Naive thymus-derived CD8-positive, alpha-beta T cell (primary cell): Measurements from ENCODE around the gene TBC1D5. TPM values are rescaled to one million over a fixed set of nuclear protein-coding genes. Genes with fewer than 3 reads are reported as not detected.

Experiments
- ATAC-seq, 2 donors: fragments of 150-1000 bp; cut with Tn5 transposase in 1 of 2; sonication (Bioruptor Pico), chemical (Tn5 transposase) in 1 of 2; 1 replicate in 1 of 2; 2 replicates in 1 of 2; pipeline ENCODE4 v1.10.0; 2021; ENCODE audit warnings: mild to moderate bottlenecking in 2 of 2, moderate library complexity in 2 of 2
- POLR2A ChIA-PET: fragments of 350-600 bp; sonication (Branson Sonifier 250); formaldehyde crosslinking; loops from one replicate; lab custom pipeline; 2021; ENCODE audit warnings: antibody characterized with exemption; lab: Charles Lee
- DNase-seq, 10 donors: peaks; one replicate each; pipeline versions ENCODE4 v3.0.0 to v3.0.0-alpha.2; 2020 to 2022
- H3K27ac Mint-ChIP-seq, 10 donors: one replicate each; pipeline ENCODE4 v1.8.0; 2020 to 2022; ENCODE audit warnings: mild to moderate bottlenecking in 10 of 10, mixed read lengths in 10 of 10, moderate library complexity in 4 of 10, inconsistent platforms in 1 of 10
- H3K27me3 Mint-ChIP-seq, 5 donors: one replicate each; pipeline ENCODE4 v1.8.0; 2021 to 2022; ENCODE audit warnings: mixed read lengths in 5 of 5
- H3K36me3 Mint-ChIP-seq, 3 donors: one replicate each; pipeline ENCODE4 v1.8.0; 2020 to 2022; ENCODE audit warnings: mixed read lengths in 3 of 3, mild to moderate bottlenecking in 2 of 3, inconsistent platforms in 1 of 3
- H3K4me1 Mint-ChIP-seq, 4 donors: one replicate each; pipeline ENCODE4 v1.8.0; 2021 to 2022; ENCODE audit warnings: mixed read lengths in 4 of 4
- H3K4me3 Mint-ChIP-seq, 10 donors: one replicate each; pipeline ENCODE4 v1.8.0; 2020 to 2022; ENCODE audit warnings: mild to moderate bottlenecking in 10 of 10, mixed read lengths in 10 of 10, moderate library complexity in 6 of 10, inconsistent platforms in 1 of 10
- H3K9me3 Mint-ChIP-seq, 9 donors: one replicate each; pipeline ENCODE4 v1.8.0; 2020 to 2022; ENCODE audit warnings: mixed read lengths in 9 of 9, mild to moderate bottlenecking in 3 of 9, inconsistent platforms in 1 of 9, moderate library complexity in 1 of 9
- polyA plus RNA-seq, 3 donors: library from polyadenylated mRNA; unstranded; fragments of 300-500 nt; fragmentation: Illumina TruSeq; gene quantifications; one replicate each; pipeline ENCODE4 v1.2.3, GENCODE V29; 2021
- total RNA-seq, 8 experiments: library from RNA in 2 of 8; stranded (reverse) in 2 of 8; gene quantifications; one replicate each; pipeline ENCODE4 v1.2.3 and lab custom pipeline; 2021 to 2026

Gene TBC1D5
- total and polyA plus RNA-seq, 5 experiments from 2014 or later, result 21.8 to 34.7 (median 27.2) TPM

GRCh38 chr3:17590465-17590864 lies 152.0 kb downstream of the TBC1D5 start:
- Mint-ChIP-seq H3K4me3 (no peak overlapping the region), H3K27me3 (no peaks in the 10 kb centered on the region), H3K27ac (no peak overlapping the region), H3K4me1 (peaks cover 0 to 12% (median 5%) of the 10 kb centered on the region in 4 donors), H3K36me3 (peaks cover 33 to 61% (median 36%) of the 10 kb centered on the region in 3 donors), H3K9me3 (peaks cover 8 to 64% (median 29%) of the 10 kb centered on the region in 9 donors)
- no peak for ATAC-seq
- no peak for DNase-seq
- POLR2A ChIA-PET, result no interaction called here

- Mint-ChIP-seq H3K36me3 (peaks cover 30 to 57% (median 32%) of the 10 kb centered on the region in 3 donors), H3K4me3 (no peak overlapping the region), H3K27me3 (no peaks in the 10 kb centered on the region), H3K9me3 (peaks cover 6 to 60% (median 29%) of the 10 kb centered on the region in 9 donors), H3K27ac (no peak overlapping the region), H3K4me1 (peaks cover 0 to 12% (median 7%) of the 10 kb centered on the region in 4 donors)
- no peak for ATAC-seq
- POLR2A ChIA-PET, result no interaction called here
- no peak for DNase-seq
Observed at GRCh38 chr3:17589888-17590287, 152.5 kb downstream of the TBC1D5 start.

- POLR2A ChIA-PET, result no interaction called here
- ATAC-seq (no peak), DNase-seq (no peak)
- Mint-ChIP-seq H3K9me3 (peaks cover 6 to 47% (median 20%) of the 10 kb centered on the region in 9 donors), H3K27ac (no peak overlapping the region), H3K36me3 (peaks cover 20 to 48% (median 25%) of the 10 kb centered on the region in 3 donors), H3K4me3 (no peak overlapping the region), H3K4me1 (peaks cover 0 to 12% (median 7%) of the 10 kb centered on the region in 4 donors), H3K27me3 (no peaks in the 10 kb centered on the region)
Observed at GRCh38 chr3:17588422-17588821, 154.0 kb downstream of the TBC1D5 start.

- H3K27ac Mint-ChIP-seq, result no peak overlapping the region
- POLR2A ChIA-PET, result no interaction called here
- ATAC-seq, result no peak
Observed at GRCh38 chr3:17585394-17586325, 156.8 kb downstream of the TBC1D5 start.

GRCh38 chr3:17584066-17584465 lies 158.4 kb downstream of the TBC1D5 start:
- no peaks in the 10 kb centered on the region for H3K27me3 Mint-ChIP-seq
- ATAC-seq (no peak), DNase-seq (no peak)
- H3K4me3 Mint-ChIP-seq, result no peak overlapping the region
- no peak overlapping the region for H3K27ac Mint-ChIP-seq
- H3K36me3 Mint-ChIP-seq, result peaks cover 0 to 7% (median 4%) of the 10 kb centered on the region in 3 donors
- H3K9me3 Mint-ChIP-seq, result peaks cover 0 to 5% (median 0%) of the 10 kb centered on the region in 9 donors
- POLR2A ChIA-PET, result no interaction called here
- peaks cover 0 to 9% (median 6%) of the 10 kb centered on the region in 4 donors for H3K4me1 Mint-ChIP-seq

More at GRCh38 chr3:17585394-17586325, 156.8 kb downstream of the TBC1D5 start:
- Mint-ChIP-seq H3K9me3 (peaks cover 5 to 20% (median 13%) of the 10 kb centered on the region in 9 donors), H3K4me1 (peaks cover 0 to 12% (median 7%) of the 10 kb centered on the region in 4 donors), H3K4me3 (no peak overlapping the region), H3K27me3 (no peaks in the 10 kb centered on the region), H3K36me3 (peaks cover 14 to 22% (median 17%) of the 10 kb centered on the region in 3 donors)
- no peak for DNase-seq

- DNase-seq (no peak), ATAC-seq (no peak)
- Mint-ChIP-seq H3K27me3 (no peaks in the 10 kb centered on the region), H3K4me3 (no peak overlapping the region), H3K36me3 (peaks cover 0 to 6% (median 2%) of the 10 kb centered on the region in 3 donors), H3K9me3 (no peaks in the 10 kb centered on the region), H3K27ac (no peak overlapping the region), H3K4me1 (peaks cover 0 to 11% (median 4%) of the 10 kb centered on the region in 4 donors)
- POLR2A ChIA-PET, result no interaction called here
Observed at GRCh38 chr3:17583530-17583929, 158.9 kb downstream of the TBC1D5 start.

- peaks cover 0 to 17% (median 1%) of the 10 kb centered on the region in 4 donors for H3K4me1 Mint-ChIP-seq
- no peak overlapping the region for H3K4me3 Mint-ChIP-seq
- POLR2A ChIA-PET, result interaction anchor here (0.6 kb wide), 1 partner anchor 117 kb away, joined by 3 read pairs; no protein-coding TSS in a partner anchor
- DNase-seq (no peak), ATAC-seq (no peak)
- H3K9me3 Mint-ChIP-seq, result no peaks in the 10 kb centered on the region
- no peak overlapping the region for H3K27ac Mint-ChIP-seq
- H3K36me3 Mint-ChIP-seq, result peaks cover 0 to 4% (median 2%) of the 10 kb centered on the region in 3 donors
- H3K27me3 Mint-ChIP-seq, result no peaks in the 10 kb centered on the region
Observed at GRCh38 chr3:17581421-17582080, 160.9 kb downstream of the TBC1D5 start.

- H3K27ac Mint-ChIP-seq, result no peak overlapping the region
- peaks cover 0 to 16% (median 1%) of the 10 kb centered on the region in 4 donors for H3K4me1 Mint-ChIP-seq
- ATAC-seq (no peak), DNase-seq (no peak)
- no peak overlapping the region for H3K4me3 Mint-ChIP-seq
- H3K27me3 Mint-ChIP-seq, result no peaks in the 10 kb centered on the region
- peaks cover 0 to 4% (median 2%) of the 10 kb centered on the region in 3 donors for H3K36me3 Mint-ChIP-seq
- H3K9me3 Mint-ChIP-seq, result no peaks in the 10 kb centered on the region
- POLR2A ChIA-PET, result no interaction called here
Observed at GRCh38 chr3:17580901-17581300, 161.5 kb downstream of the TBC1D5 start.

- Mint-ChIP-seq H3K27ac (peak overlapping the region in 1 of 10 donors; percentile 5), H3K9me3 (no peaks in the 10 kb centered on the region), H3K27me3 (no peaks in the 10 kb centered on the region), H3K36me3 (peaks cover 0 to 4% (median 0%) of the 10 kb centered on the region in 3 donors), H3K4me1 (peaks cover 0 to 10% (median 1%) of the 10 kb centered on the region in 4 donors), H3K4me3 (no peak overlapping the region)
- POLR2A ChIA-PET, result no interaction called here
- DNase-seq, result peak in 1 of 10 donors; percentile 4
- no peak for ATAC-seq
Observed at GRCh38 chr3:17579289-17580031, 163.0 kb downstream of the TBC1D5 start.

GRCh38 chr3:17577796-17578520 lies 164.5 kb downstream of the TBC1D5 start:
- Mint-ChIP-seq H3K27ac (no peak overlapping the region), H3K36me3 (peaks cover 0 to 2% (median 0%) of the 10 kb centered on the region in 3 donors), H3K4me3 (no peak overlapping the region), H3K27me3 (no peaks in the 10 kb centered on the region), H3K4me1 (peaks cover 0 to 10% (median 3%) of the 10 kb centered on the region in 4 donors), H3K9me3 (no peaks in the 10 kb centered on the region)
- DNase-seq (no peak), ATAC-seq (no peak)
- POLR2A ChIA-PET, result no interaction called here

- Mint-ChIP-seq H3K4me3 (no peak overlapping the region), H3K9me3 (no peaks in the 10 kb centered on the region), H3K36me3 (peaks cover 0 to 2% (median 0%) of the 10 kb centered on the region in 3 donors), H3K27ac (no peak overlapping the region), H3K27me3 (no peaks in the 10 kb centered on the region), H3K4me1 (peaks cover 0 to 6% (median 3%) of the 10 kb centered on the region in 4 donors)
- ATAC-seq, result no peak
- POLR2A ChIA-PET, result no interaction called here
- no peak for DNase-seq
Observed at GRCh38 chr3:17573396-17573795, 169.0 kb downstream of the TBC1D5 start.

- H3K27me3 Mint-ChIP-seq, result no peaks in the 10 kb centered on the region
- DNase-seq (no peak), ATAC-seq (no peak)
- H3K27ac Mint-ChIP-seq, result no peak overlapping the region
- H3K36me3 Mint-ChIP-seq, result peaks cover 0 to 2% (median 0%) of the 10 kb centered on the region in 3 donors
- H3K4me1 Mint-ChIP-seq, result peaks cover 1 to 6% (median 4%) of the 10 kb centered on the region in 4 donors
- POLR2A ChIA-PET, result no interaction called here
- no peaks in the 10 kb centered on the region for H3K9me3 Mint-ChIP-seq
- H3K4me3 Mint-ChIP-seq, result no peak overlapping the region
Observed at GRCh38 chr3:17571686-17572085, 170.7 kb downstream of the TBC1D5 start.
